NCI-H748 (cell line): ENCODE data around the gene THSD7A.

ENCODE experiments used
- DNase-seq: peaks from one replicate; lab custom pipeline; 2025; ENCODE audit not compliant: unreplicated experiment; lab: John Stamatoyannopoulos, UW

Gene THSD7A

GRCh38 chr7:11592699-11593098 lies 239.3 kb downstream of the THSD7A start:
- DNase-seq, result no peak

GRCh38 chr7:11591943-11592342 lies 240.1 kb downstream of the THSD7A start:
- DNase-seq, result no peak

- DNase-seq, result no peak
Observed at GRCh38 chr7:11591055-11591633, 240.9 kb downstream of the THSD7A start.

GRCh38 chr7:11589251-11589650 lies 242.7 kb downstream of the THSD7A start:
- no peak for DNase-seq

GRCh38 chr7:11587814-11588213 lies 244.2 kb downstream of the THSD7A start:
- DNase-seq, result no peak

GRCh38 chr7:11587048-11587447 lies 244.9 kb downstream of the THSD7A start:
- no peak for DNase-seq

GRCh38 chr7:11584406-11585031 lies 247.5 kb downstream of the THSD7A start:
- no peak for DNase-seq

GRCh38 chr7:11579141-11579540 lies 252.9 kb downstream of the THSD7A start:
- no peak for DNase-seq

- no peak for DNase-seq
Observed at GRCh38 chr7:11576310-11576709, 255.7 kb downstream of the THSD7A start.

- no peak for DNase-seq
Observed at GRCh38 chr7:11573128-11573750, 258.8 kb downstream of the THSD7A start.

GRCh38 chr7:11570922-11571550 lies 261.0 kb downstream of the THSD7A start:
- DNase-seq, result no peak

- DNase-seq, result no peak
Observed at GRCh38 chr7:11570205-11570604, 261.8 kb downstream of the THSD7A start.

- no peak for DNase-seq
Observed at GRCh38 chr7:11567571-11567970, 264.4 kb downstream of the THSD7A start.

GRCh38 chr7:11557627-11558026 lies 274.4 kb downstream of the THSD7A start:
- DNase-seq, result peak; percentile 69

- peak; percentile 89 for DNase-seq
Observed at GRCh38 chr7:11552676-11553296, 279.2 kb downstream of the THSD7A start.

GRCh38 chr7:11551470-11551869 lies 280.5 kb downstream of the THSD7A start:
- DNase-seq, result no peak

- DNase-seq, result no peak
Observed at GRCh38 chr7:11548532-11548931, 283.5 kb downstream of the THSD7A start.

- no peak for DNase-seq
Observed at GRCh38 chr7:11541330-11541729, 290.7 kb downstream of the THSD7A start.

- no peak for DNase-seq
Observed at GRCh38 chr7:11540271-11540761, 291.7 kb downstream of the THSD7A start.

GRCh38 chr7:11539853-11540252 lies 292.1 kb downstream of the THSD7A start:
- no peak for DNase-seq

GRCh38 chr7:11538751-11539299 lies 293.2 kb downstream of the THSD7A start:
- DNase-seq, result no peak
